AG09319 (cell line): ENCODE results near the gene CHORDC1.

Experiments used
- DNase-seq: peaks from one replicate; pipeline ENCODE4 v3.0.0-alpha.2; 2010; ENCODE audit warnings: low read depth; ENCODE audit errors: extremely low read depth
- TF ChIP-seq, protein P1 (sequence below): IDR thresholded peaks from 2 replicates; pipeline ENCODE4 v1.5.1; 2011; ENCODE audit warnings: low read depth, mild to moderate bottlenecking, inconsistent platforms, low read length, moderate library complexity

Gene CHORDC1

DNA sequence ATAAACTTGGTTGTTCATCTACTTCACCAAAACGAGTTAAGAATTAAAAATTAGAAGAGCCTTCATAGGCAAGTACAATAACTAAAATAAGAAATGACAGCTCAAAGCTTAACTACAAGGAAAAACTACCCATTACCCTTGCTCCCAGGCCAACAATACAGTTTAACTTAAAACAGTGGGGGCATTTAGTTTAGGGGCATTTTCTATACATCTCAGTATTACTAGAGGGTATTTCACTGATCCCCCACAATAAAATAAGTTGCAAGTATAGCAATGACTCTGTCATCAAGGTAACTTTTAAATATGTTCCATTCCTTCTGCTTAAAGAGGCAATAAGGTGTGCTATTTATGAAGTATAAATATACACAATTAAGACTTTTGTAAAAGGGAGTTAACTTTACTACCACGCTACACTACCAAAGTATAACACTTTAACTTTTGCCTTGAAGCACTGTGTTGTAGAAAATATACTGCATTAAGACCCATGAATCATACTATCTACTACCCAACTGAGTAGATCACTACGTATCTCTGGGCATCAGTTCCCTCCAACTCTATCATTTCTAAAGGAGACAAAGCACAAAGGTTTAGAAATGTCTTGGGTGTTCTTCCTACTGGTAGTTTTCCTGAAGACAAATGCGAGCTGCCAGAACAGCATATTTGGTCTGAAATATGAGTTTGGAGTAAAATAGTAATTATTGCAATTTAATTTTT, 29.8 kb downstream of the CHORDC1 start:
- TF ChIP-seq, protein P1, sequence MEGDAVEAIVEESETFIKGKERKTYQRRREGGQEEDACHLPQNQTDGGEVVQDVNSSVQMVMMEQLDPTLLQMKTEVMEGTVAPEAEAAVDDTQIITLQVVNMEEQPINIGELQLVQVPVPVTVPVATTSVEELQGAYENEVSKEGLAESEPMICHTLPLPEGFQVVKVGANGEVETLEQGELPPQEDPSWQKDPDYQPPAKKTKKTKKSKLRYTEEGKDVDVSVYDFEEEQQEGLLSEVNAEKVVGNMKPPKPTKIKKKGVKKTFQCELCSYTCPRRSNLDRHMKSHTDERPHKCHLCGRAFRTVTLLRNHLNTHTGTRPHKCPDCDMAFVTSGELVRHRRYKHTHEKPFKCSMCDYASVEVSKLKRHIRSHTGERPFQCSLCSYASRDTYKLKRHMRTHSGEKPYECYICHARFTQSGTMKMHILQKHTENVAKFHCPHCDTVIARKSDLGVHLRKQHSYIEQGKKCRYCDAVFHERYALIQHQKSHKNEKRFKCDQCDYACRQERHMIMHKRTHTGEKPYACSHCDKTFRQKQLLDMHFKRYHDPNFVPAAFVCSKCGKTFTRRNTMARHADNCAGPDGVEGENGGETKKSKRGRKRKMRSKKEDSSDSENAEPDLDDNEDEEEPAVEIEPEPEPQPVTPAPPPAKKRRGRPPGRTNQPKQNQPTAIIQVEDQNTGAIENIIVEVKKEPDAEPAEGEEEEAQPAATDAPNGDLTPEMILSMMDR, result no peak
- no peak for DNase-seq

DNA sequence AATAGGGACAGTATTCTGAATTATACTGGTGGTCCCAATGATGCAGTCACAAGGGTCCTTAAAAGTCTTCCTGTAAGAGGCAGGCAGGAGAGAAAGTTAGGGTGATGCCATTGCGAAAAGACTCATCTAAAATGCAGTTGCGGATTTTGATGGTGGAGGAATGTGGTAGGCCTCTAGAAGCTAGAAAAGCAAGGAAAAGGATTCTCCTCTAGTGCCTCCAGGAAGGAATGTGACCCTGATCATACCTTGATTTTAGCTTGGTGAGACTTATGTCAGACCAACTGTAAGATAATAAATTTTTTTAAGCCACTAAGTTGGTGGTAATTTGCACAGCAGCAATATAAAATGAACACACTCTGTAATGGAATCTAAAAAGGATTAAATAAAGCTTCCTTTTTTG, 33.8 kb downstream of the CHORDC1 start:
- DNase-seq, result no peak
- TF ChIP-seq, protein P1, result no peak

DNA sequence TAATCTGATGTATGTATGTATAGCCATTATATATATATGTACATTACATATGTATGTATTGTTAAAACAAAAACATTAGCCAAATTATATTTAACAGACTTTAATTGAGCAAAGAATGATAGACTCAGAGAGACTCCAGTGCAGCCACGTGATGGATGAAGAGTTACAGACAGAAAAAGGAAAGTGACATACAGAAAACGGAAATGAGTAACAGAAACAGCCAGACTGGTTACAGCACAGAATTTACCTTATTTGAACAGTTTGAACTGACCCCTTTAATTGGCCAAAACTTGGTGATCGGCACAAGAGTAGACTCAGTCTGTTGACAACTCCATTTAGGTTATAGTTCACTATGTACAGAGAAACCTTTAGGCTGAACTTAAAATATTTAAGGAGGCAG, 35.0 kb downstream of the CHORDC1 start:
- no peak for DNase-seq
- TF ChIP-seq, protein P1, result no peak

DNA sequence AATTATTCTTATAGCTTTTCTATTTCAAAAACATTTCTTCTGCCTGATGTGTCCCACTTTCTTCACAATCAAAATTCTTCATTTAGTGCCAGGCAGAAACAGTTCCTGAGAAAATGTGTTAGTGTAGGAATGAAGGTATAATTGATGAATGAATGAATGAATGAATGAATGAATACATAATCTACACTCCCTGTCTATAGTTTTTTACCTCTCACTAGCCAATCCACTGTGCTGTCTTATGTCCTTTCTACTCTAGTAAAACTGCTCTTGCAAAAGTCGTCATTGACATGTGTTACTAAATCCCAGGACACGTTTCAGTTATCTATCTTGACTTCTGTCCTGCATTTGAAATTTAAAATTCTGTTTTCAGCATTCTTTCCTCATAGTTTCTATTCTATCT, 42.9 kb downstream of the CHORDC1 start:
- TF ChIP-seq, protein P1, result no peak
- no peak for DNase-seq

DNA sequence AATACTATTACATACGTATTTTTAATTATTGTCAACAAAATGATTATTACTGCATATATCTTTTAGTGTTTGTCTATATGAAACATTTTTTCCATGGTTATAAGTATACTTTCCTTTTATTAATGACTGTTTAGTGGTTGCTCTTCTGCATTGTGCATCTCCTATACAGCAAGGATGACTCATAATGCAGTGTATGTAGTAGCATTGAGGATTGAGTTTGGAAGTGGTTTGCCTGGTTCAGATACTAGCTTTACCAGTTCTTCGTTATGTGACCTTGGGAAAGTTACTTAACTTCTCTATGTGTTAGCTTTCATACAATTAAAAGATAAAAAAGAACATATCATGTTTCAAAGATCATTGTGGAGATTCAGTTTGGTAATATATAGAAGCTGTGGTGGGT, 44.1 kb downstream of the CHORDC1 start:
- no peak for DNase-seq
- TF ChIP-seq, protein P1, result no peak

DNA sequence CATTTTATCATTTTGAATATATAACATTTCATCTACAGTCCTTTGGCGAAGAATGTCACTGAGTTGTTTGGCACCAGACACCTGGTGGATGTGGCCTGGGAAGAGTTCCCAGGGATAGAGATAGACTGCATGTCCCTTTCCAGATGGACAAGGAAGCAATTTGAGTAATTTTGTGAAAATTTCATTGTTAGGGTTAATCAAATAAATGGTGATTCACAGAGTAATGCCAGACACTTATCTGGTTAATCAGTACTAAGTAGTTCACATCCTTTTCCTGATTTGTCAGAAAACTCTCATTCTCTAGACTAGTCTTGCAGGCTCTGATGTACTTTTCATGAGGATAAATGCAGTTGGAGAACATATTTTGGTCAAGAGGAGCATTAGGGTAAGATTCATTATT, 46.8 kb downstream of the CHORDC1 start:
- no peak for DNase-seq
- TF ChIP-seq, protein P1, result no peak

DNA sequence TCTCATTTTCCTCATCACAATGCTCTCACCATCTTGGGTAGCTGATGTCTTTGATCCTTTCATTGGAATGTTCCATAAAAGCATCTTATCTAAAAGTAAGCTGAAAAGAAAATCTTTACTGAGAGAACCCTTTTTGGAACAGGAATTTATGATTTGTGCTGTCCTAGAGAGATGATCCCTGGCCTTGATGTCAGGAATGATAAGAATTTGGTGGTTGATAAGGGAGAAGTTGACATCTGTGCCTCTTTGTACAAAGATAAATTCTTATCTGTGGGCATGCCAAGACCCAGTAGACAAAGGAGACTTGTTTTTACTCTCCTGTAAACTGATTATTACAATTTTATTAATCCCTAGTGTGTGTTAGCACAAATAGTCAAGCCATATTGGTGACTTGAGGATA, 51.5 kb downstream of the CHORDC1 start:
- TF ChIP-seq, protein P1, result no peak
- no peak for DNase-seq
